Chondrocyte (in vitro differentiated cells): Measurements from ENCODE around the gene FAM163A. TPM values are rescaled to one million over a fixed set of nuclear protein-coding genes. Genes with fewer than 3 reads are reported as not detected.

ENCODE experiments used
- DNase-seq: peaks from one replicate; pipeline ENCODE4 v3.0.0; 2021; ENCODE audit warnings: mixed read lengths, low spot score
- H3K27ac Mint-ChIP-seq: one replicate; pipeline ENCODE4 v1.8.0; 2021; ENCODE audit warnings: mild to moderate bottlenecking, moderate library complexity, mixed read lengths; ENCODE audit not compliant: unreplicated experiment
- H3K27me3 Mint-ChIP-seq: 2 replicates; pipeline ENCODE4 v1.8.0; 2021; ENCODE audit warnings: low read depth, mixed read lengths
- H3K36me3 Mint-ChIP-seq: 2 replicates; pipeline ENCODE4 v1.8.0; 2021; ENCODE audit warnings: low read depth, mixed read lengths
- H3K4me1 Mint-ChIP-seq: 2 replicates; pipeline ENCODE4 v1.8.0; 2021; ENCODE audit warnings: low read depth, mild to moderate bottlenecking, mixed read lengths
- H3K4me3 Mint-ChIP-seq: one replicate; pipeline ENCODE4 v1.8.0; 2021; ENCODE audit warnings: mild to moderate bottlenecking, moderate library complexity, mixed read lengths; ENCODE audit not compliant: unreplicated experiment
- H3K9me3 Mint-ChIP-seq: 2 replicates; pipeline ENCODE4 v1.8.0; 2021; ENCODE audit warnings: low read depth, mixed read lengths
- CTCF ChIP-seq: fragments of 200-600 bp; sonication (generic); IDR thresholded peaks from 2 replicates; pipeline ENCODE4 v1.5.0; 2021; ENCODE audit warnings: antibody characterized with exemption, mild to moderate bottlenecking, moderate library complexity
- total RNA-seq: library from RNA; stranded (reverse); gene quantifications from 3 replicates; pipeline ENCODE4 v1.2.1, GENCODE V29; 2021

The FAM163A gene
- total RNA-seq, 1 donor from 2014 or later, result not detected

GRCh38 chr1:179824265-179824664, 81.2 kb downstream of the FAM163A start:
- no peak overlapping the region for H3K4me3 Mint-ChIP-seq
- DNase-seq, result peak; percentile 92
- H3K27me3 Mint-ChIP-seq, result no peaks in the 10 kb centered on the region
- H3K27ac Mint-ChIP-seq, result no peak overlapping the region
- no peaks in the 10 kb centered on the region for H3K9me3 Mint-ChIP-seq
- TF ChIP-seq CTCF, result no peak
- H3K4me1 Mint-ChIP-seq, result no peaks in the 10 kb centered on the region
- no peaks in the 10 kb centered on the region for H3K36me3 Mint-ChIP-seq

- TF ChIP-seq CTCF, result no peak
These were observed 82.1 kb downstream of the FAM163A start for GRCh38 chr1:179825206-179825605.

DNA sequence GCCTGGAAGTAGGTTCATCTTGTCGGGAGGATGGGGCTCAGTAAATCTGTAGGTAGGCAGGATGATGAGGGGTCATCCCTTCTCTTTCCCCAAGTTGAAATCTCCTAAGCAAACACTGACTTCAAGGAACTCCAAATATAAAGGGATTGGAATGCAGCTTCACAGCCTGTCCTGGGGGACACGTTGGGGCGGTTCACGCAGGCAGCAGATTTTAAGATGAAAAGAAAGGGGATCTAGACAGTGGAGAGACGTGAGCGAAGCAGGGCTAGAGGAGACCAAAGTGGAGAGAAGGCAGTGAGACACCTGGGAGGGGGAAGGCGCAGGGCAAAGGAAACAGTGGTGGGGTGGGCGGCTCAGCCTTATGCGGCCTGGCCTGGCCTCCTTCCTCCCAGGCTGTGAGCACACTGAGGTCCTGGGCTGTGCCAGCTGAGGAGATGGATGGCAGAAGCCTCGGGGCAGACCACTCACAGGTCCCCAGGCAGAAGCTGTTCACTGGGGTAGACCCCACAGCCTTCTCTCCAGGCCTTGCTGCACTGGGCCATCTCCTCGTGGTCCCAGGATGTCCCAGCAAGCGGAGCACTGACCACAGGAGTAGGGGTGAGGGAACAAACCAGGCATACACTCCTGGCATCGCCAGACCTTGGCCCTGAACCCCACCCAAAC, 82.8 kb downstream of the FAM163A start:
- DNase-seq, result peak; percentile 70
- Mint-ChIP-seq H3K4me3 (no peak overlapping the region), H3K27ac (no peak overlapping the region)

More at GRCh38 chr1:179825206-179825605, 82.1 kb downstream of the FAM163A start:
- Mint-ChIP-seq H3K9me3 (no peaks in the 10 kb centered on the region), H3K36me3 (no peaks in the 10 kb centered on the region), H3K4me1 (no peaks in the 10 kb centered on the region), H3K27me3 (no peaks in the 10 kb centered on the region), H3K27ac (no peak overlapping the region), H3K4me3 (no peak overlapping the region)
- DNase-seq, result peak; percentile 28

GRCh38 chr1:179826626-179827280, 83.7 kb downstream of the FAM163A start:
- peak; percentile 15 for DNase-seq
- Mint-ChIP-seq H3K9me3 (no peaks in the 10 kb centered on the region), H3K36me3 (no peaks in the 10 kb centered on the region), H3K4me3 (no peak overlapping the region), H3K27ac (no peak overlapping the region), H3K4me1 (no peaks in the 10 kb centered on the region), H3K27me3 (no peaks in the 10 kb centered on the region)
- no peak for TF ChIP-seq CTCF

More for the DNA sequence above, 82.8 kb downstream of the FAM163A start:
- Mint-ChIP-seq H3K4me1 (no peaks in the 10 kb centered on the region), H3K27me3 (no peaks in the 10 kb centered on the region), H3K9me3 (no peaks in the 10 kb centered on the region), H3K36me3 (no peaks in the 10 kb centered on the region)
- no peak for TF ChIP-seq CTCF

DNA sequence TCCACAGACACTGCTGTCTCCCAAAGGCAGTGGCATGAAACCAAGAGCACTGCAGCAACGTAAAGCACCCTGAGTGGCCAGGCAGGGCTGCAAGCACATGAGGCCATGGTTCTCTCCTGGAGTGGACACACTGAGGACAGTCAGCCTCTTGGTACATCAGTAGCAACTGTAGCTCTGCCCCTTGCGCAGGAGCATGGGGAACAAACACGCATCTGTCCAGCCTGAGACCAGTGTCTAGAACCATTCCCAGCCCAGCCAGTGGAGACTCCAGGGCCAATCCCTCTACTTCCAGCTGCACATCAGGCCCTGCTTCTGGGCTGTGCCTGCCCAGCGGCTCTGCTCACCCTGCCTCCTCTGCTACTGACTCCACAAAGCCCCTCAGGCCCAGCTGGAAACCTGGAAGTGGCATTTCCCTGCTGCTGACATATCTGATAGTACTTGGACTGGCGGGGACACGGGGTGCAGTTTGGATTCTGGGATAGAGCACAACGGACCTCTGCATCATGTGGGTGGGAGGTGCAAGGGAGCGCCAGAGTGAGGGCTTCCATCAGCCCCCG, 85.5 kb downstream of the FAM163A start:
- Mint-ChIP-seq H3K27me3 (no peaks in the 10 kb centered on the region), H3K4me1 (no peaks in the 10 kb centered on the region), H3K4me3 (no peak overlapping the region), H3K36me3 (peaks cover under 1% of the 10 kb centered on the region), H3K27ac (no peak overlapping the region), H3K9me3 (no peaks in the 10 kb centered on the region)
- DNase-seq, result no peak
- TF ChIP-seq CTCF, result no peak
